ENCODE measurements around the gene CACNA2D4.

The CACNA2D4 gene

DNA sequence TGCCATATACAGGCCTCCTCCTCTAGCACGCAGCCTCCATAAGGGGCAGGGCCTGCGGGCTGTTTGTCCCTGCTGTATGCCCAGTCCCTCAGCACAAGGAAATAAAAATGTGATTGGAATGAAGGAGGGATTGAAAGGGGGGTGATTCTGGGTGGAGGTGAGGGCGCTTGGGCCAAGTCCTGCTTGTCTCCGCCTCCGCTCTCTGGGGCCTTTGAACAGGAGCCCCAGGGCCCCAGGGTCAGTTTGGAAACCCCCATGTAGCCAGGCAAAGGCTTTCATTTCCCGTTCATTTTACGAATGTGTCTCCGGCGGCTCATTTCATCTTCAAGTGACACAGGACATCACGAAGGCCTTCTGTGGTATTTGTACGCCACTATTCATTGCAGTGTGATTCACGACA, 4.5 kb upstream of the CACNA2D4 start:
- TF ChIP-seq CTCF (conservative IDR thresholded peaks at IDR 0.05; ENCODE audit: low read depth, low read length), result no peak
- DNase-seq (ENCODE audit: low read depth), result no peak
- H3K4me3 ChIP-seq (ENCODE audit: low read depth, low read length), result no peak overlapping the region

GRCh38 chr12:1922075-1922709, 3.7 kb upstream of the CACNA2D4 start:
- no peak for TF ChIP-seq CTCF (conservative IDR thresholded peaks at IDR 0.05; ENCODE audit: low read depth, low read length)
- DNase-seq (ENCODE audit: low read depth), result no peak
- no peak overlapping the region for H3K4me3 ChIP-seq (ENCODE audit: low read depth, low read length)

DNA sequence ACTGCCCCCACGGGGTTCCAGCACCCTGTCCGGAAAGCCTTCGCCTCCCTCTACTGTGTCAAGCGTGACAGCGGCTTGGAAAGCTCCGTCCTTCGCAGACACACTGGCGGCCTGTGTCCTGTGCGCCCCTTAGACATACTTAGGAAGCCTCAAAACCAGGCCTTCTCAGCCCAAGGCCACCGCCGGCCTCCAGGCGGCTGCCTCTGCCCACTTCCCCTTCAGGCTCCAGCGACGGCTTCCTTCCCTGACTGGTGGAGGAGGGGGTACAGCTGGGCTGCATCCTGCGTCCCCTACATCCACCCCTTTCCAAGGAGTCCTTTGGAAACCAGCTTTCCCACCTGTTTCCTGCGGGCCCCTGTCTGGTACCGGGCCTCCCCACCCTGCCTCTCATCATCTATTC, 2.5 kb upstream of the CACNA2D4 start:
- no peak overlapping the region for H3K4me3 ChIP-seq (ENCODE audit: low read depth, low read length)
- TF ChIP-seq CTCF (conservative IDR thresholded peaks at IDR 0.05; ENCODE audit: low read depth, low read length), result no peak
- DNase-seq (ENCODE audit: low read depth), result no peak

- no peak overlapping the region for H3K4me3 ChIP-seq (ENCODE audit: low read depth, low read length)
- no peak for TF ChIP-seq CTCF (conservative IDR thresholded peaks at IDR 0.05; ENCODE audit: low read depth, low read length)
- no peak for DNase-seq (ENCODE audit: low read depth)
Measured at GRCh38 chr12:1920436-1920835, 2.0 kb upstream of the CACNA2D4 start.

GRCh38 chr12:1919763-1920162, 1.3 kb upstream of the CACNA2D4 start:
- TF ChIP-seq CTCF (conservative IDR thresholded peaks at IDR 0.05; ENCODE audit: low read depth, low read length), result no peak
- DNase-seq (ENCODE audit: low read depth), result no peak
- H3K4me3 ChIP-seq (ENCODE audit: low read depth, low read length), result no peak overlapping the region

DNA sequence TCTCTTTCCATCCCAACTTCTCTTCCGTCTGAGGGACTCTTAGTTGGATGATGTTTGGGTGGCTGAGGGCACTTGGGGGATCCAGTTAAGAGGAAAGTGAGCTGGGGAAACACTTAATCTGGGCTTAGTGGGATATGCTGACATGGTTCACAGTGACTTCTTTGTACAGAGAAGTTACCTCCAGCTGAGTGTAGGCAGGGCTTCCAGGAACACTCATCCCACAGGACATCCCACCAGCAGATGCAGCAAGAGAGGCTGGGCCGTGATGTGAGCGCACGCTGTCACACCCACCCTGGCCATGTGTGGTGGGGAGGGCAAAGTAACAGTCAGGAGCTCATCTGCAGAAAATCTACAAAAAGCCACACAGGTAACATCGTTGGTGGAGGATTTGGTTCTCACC, 832 bp upstream of the CACNA2D4 start:
- TF ChIP-seq CTCF (conservative IDR thresholded peaks at IDR 0.05; ENCODE audit: low read depth, low read length), result no peak
- no peak overlapping the region for H3K4me3 ChIP-seq (ENCODE audit: low read depth, low read length)
- DNase-seq (ENCODE audit: low read depth), result peak; percentile 20

GRCh38 chr12:1918884-1919236, 408 bp upstream of the CACNA2D4 start:
- H3K4me3 ChIP-seq (ENCODE audit: low read depth, low read length), result no peak overlapping the region
- DNase-seq (ENCODE audit: low read depth), result no peak
- TF ChIP-seq CTCF (conservative IDR thresholded peaks at IDR 0.05; ENCODE audit: low read depth, low read length), result no peak

Measured in choroid plexus epithelial cell (primary cell).